Measurements from ENCODE around the gene PAK5.

The PAK5 gene

GRCh38 chr20:9615118-9615517, 223.8 kb downstream of the PAK5 start:
- DNase-seq = no peak

GRCh38 chr20:9613871-9614270, 225.0 kb downstream of the PAK5 start:
- no peak for DNase-seq

GRCh38 chr20:9611921-9612320, 227.0 kb downstream of the PAK5 start:
- no peak for DNase-seq

GRCh38 chr20:9610665-9611064, 228.2 kb downstream of the PAK5 start:
- DNase-seq = no peak

- no peak for DNase-seq
These were observed 228.9 kb downstream of the PAK5 start for GRCh38 chr20:9609887-9610502.

GRCh38 chr20:9608639-9609340, 230.1 kb downstream of the PAK5 start:
- DNase-seq = no peak

GRCh38 chr20:9602847-9603183, 236.1 kb downstream of the PAK5 start:
- no peak for DNase-seq

GRCh38 chr20:9600562-9600961, 238.3 kb downstream of the PAK5 start:
- no peak for DNase-seq

GRCh38 chr20:9597547-9597946, 241.3 kb downstream of the PAK5 start:
- no peak for DNase-seq

GRCh38 chr20:9595763-9596162, 243.1 kb downstream of the PAK5 start:
- no peak for DNase-seq

GRCh38 chr20:9594284-9594875, 244.5 kb downstream of the PAK5 start:
- DNase-seq = no peak

GRCh38 chr20:9592419-9592818, 246.5 kb downstream of the PAK5 start:
- no peak for DNase-seq

GRCh38 chr20:9591080-9591479, 247.8 kb downstream of the PAK5 start:
- DNase-seq = no peak

- no peak for DNase-seq
These were observed 248.7 kb downstream of the PAK5 start for GRCh38 chr20:9590189-9590588.

GRCh38 chr20:9588706-9589105, 250.2 kb downstream of the PAK5 start:
- DNase-seq = no peak

- DNase-seq = no peak
These were observed 255.7 kb downstream of the PAK5 start for GRCh38 chr20:9583151-9583550.

- no peak for DNase-seq
These were observed 256.7 kb downstream of the PAK5 start for GRCh38 chr20:9582137-9582536.

- no peak for DNase-seq
These were observed 257.4 kb downstream of the PAK5 start for GRCh38 chr20:9581509-9581908.

GRCh38 chr20:9578594-9578993, 260.3 kb downstream of the PAK5 start:
- DNase-seq = no peak

GRCh38 chr20:9577397-9577796, 261.5 kb downstream of the PAK5 start:
- DNase-seq = no peak

- DNase-seq = no peak
These were observed 262.2 kb downstream of the PAK5 start for GRCh38 chr20:9576695-9577094.

- no peak for DNase-seq
These were observed 263.0 kb downstream of the PAK5 start for GRCh38 chr20:9575836-9576235.

- no peak for DNase-seq
These were observed 264.1 kb downstream of the PAK5 start for GRCh38 chr20:9574776-9575175.

GRCh38 chr20:9574181-9574580, 264.7 kb downstream of the PAK5 start:
- DNase-seq = no peak

Measured in activated CD4-positive, alpha-beta T cell treated with anti-CD3 and anti-CD28 coated beads for 1 hour (primary cell).